HEK293 (cell line): Measurements from ENCODE around the gene HNRNPUL1.
"Not testable (repeated sequence)": the region's sequence is repeated elsewhere in the genome, so short reads cannot be mapped to it uniquely, and the experiment has no call there.

Source experiments
- CTCF ChIA-PET: fragments of 350-600 bp; formaldehyde crosslinking; extraction: SDS; loops from one replicate; lab custom pipeline; 2021; ENCODE audit warnings: antibody characterized with exemption; lab: Yijun Ruan, JAX
- POLR2A ChIA-PET: fragments of 300-600 bp; formaldehyde crosslinking; extraction: SDS; loops from one replicate; lab custom pipeline; 2020; ENCODE audit warnings: antibody characterized with exemption, inconsistent platforms; lab: Yijun Ruan, JAX
- H3K27ac ChIP-seq: fragments of 200-500 bp; sonication (Bioruptor generic); 2 replicates; pipeline ENCODE4 v1.5.1; 2014; ENCODE audit warnings: low read depth, low read length, control low read depth, inconsistent platforms; ENCODE audit errors: extremely low read depth
- H3K36me3 ChIP-seq, 2 experiments: fragments of 200-500 bp in 1 of 2; sonication (Bioruptor generic) in 1 of 2; 1 replicate in 1 of 2; 2 replicates in 1 of 2; pipeline ENCODE4 v1.5.1; 2014 to 2017; ENCODE audit warnings: inconsistent platforms in 2 of 2, low read length in 2 of 2; ENCODE audit not compliant: control insufficient read depth in 2 of 2, insufficient read depth in 1 of 2
- H3K4me1 ChIP-seq: fragments of 200-500 bp; sonication (Bioruptor generic); 2 replicates; pipeline ENCODE4 v1.5.1; 2014; ENCODE audit warnings: mild to moderate bottlenecking, low read length, inconsistent platforms; ENCODE audit not compliant: control insufficient read depth, insufficient read depth
- H3K4me3 ChIP-seq: 2 replicates; pipeline ENCODE4 v1.5.1; 2011; ENCODE audit warnings: low read depth, mild to moderate bottlenecking, control low read depth, low read length, moderate library complexity
- H3K9me3 ChIP-seq: fragments of 200-500 bp; sonication (Bioruptor generic); 2 replicates; pipeline ENCODE4 v1.5.1; 2014; ENCODE audit warnings: low read depth, low read length, inconsistent platforms; ENCODE audit not compliant: control insufficient read depth, insufficient read depth
- MZF1 ChIP-seq: fragments of 450-650 bp; formaldehyde crosslinking; IDR thresholded peaks from 2 replicates; pipeline ENCODE4 v1.5.1; 2017; ENCODE audit warnings: missing biosample characterization, missing genetic modification characterization, borderline replicate concordance
- OVOL3 ChIP-seq: fragments of 450-650 bp; formaldehyde crosslinking; IDR thresholded peaks from 2 replicates; pipeline ENCODE4 v1.5.1; 2016; ENCODE audit warnings: missing biosample characterization, missing genetic modification characterization
- ZBTB48 ChIP-seq: fragments of 450-650 bp; formaldehyde crosslinking; IDR thresholded peaks from 2 replicates; pipeline ENCODE4 v1.5.1; 2016; ENCODE audit warnings: missing biosample characterization, missing genetic modification characterization
- ZFP3 ChIP-seq: fragments of 450-650 bp; formaldehyde crosslinking; IDR thresholded peaks from 2 replicates; pipeline ENCODE4 v1.5.1; 2016; ENCODE audit warnings: low read depth, missing biosample characterization, missing genetic modification characterization
- ZIC2 ChIP-seq: fragments of 450-650 bp; formaldehyde crosslinking; IDR thresholded peaks from 2 replicates; pipeline ENCODE4 v1.5.1; 2016; ENCODE audit warnings: missing biosample characterization, missing genetic modification characterization
- ZNF121 ChIP-seq: fragments of 450-650 bp; formaldehyde crosslinking; IDR thresholded peaks from 2 replicates; pipeline ENCODE4 v1.5.1; 2016; ENCODE audit warnings: missing biosample characterization, missing genetic modification characterization
- ZNF132 ChIP-seq: fragments of 450-650 bp; formaldehyde crosslinking; IDR thresholded peaks from 2 replicates; pipeline ENCODE4 v1.5.1; 2017; ENCODE audit warnings: missing biosample characterization, missing genetic modification characterization, borderline replicate concordance
- ZNF202 ChIP-seq: fragments of 450-650 bp; formaldehyde crosslinking; IDR thresholded peaks from 2 replicates; pipeline ENCODE4 v1.5.1; 2016; ENCODE audit warnings: missing biosample characterization, missing genetic modification characterization, borderline replicate concordance
- ZNF248 ChIP-seq: fragments of 450-650 bp; formaldehyde crosslinking; IDR thresholded peaks from 2 replicates; pipeline ENCODE4 v1.5.1; 2017; ENCODE audit warnings: missing biosample characterization, missing genetic modification characterization
- ZNF311 ChIP-seq: fragments of 450-650 bp; formaldehyde crosslinking; IDR thresholded peaks from 2 replicates; pipeline ENCODE4 v1.5.1; 2017; ENCODE audit warnings: missing biosample characterization, missing genetic modification characterization, borderline replicate concordance
- ZNF341 ChIP-seq: fragments of 450-650 bp; formaldehyde crosslinking; IDR thresholded peaks from 2 replicates; pipeline ENCODE4; 2016; ENCODE audit warnings: low read depth, missing biosample characterization, missing genetic modification characterization
- ZNF404 ChIP-seq: fragments of 450-650 bp; formaldehyde crosslinking; IDR thresholded peaks from 2 replicates; pipeline ENCODE4 v1.5.1; 2017; ENCODE audit warnings: missing biosample characterization, missing genetic modification characterization
- ZNF747 ChIP-seq: fragments of 450-650 bp; formaldehyde crosslinking; IDR thresholded peaks from 2 replicates; pipeline ENCODE4 v1.5.1; 2016; ENCODE audit warnings: missing biosample characterization, missing genetic modification characterization
- ZNF776 ChIP-seq: fragments of 450-650 bp; formaldehyde crosslinking; IDR thresholded peaks from 2 replicates; pipeline ENCODE4 v1.5.0; 2017; ENCODE audit warnings: missing biosample characterization, missing genetic modification characterization, borderline replicate concordance
- ZNF785 ChIP-seq: fragments of 450-650 bp; formaldehyde crosslinking; IDR thresholded peaks from 2 replicates; pipeline ENCODE4 v1.5.1; 2016; ENCODE audit warnings: missing biosample characterization, missing genetic modification characterization
- ZNF791 ChIP-seq: fragments of 450-650 bp; formaldehyde crosslinking; IDR thresholded peaks from 2 replicates; pipeline ENCODE4 v1.5.1; 2016; ENCODE audit warnings: missing biosample characterization, missing genetic modification characterization
- ZNF792 ChIP-seq: fragments of 450-650 bp; formaldehyde crosslinking; IDR thresholded peaks from 2 replicates; pipeline ENCODE4 v1.5.1; 2016; ENCODE audit warnings: missing biosample characterization, missing genetic modification characterization
- ZNF837 ChIP-seq: fragments of 450-650 bp; formaldehyde crosslinking; IDR thresholded peaks from 2 replicates; pipeline ENCODE4 v1.5.1; 2016; ENCODE audit warnings: missing biosample characterization, missing genetic modification characterization
- TF ChIP-seq, protein P1 (sequence below): fragments of 450-650 bp; formaldehyde crosslinking; IDR thresholded peaks from 2 replicates; pipeline ENCODE4 v1.5.1; 2017; ENCODE audit warnings: missing biosample characterization, missing genetic modification characterization
- TF ChIP-seq, protein P2 (sequence below): fragments of 450-650 bp; formaldehyde crosslinking; IDR thresholded peaks from 2 replicates; pipeline ENCODE4 v1.5.1; 2016; ENCODE audit warnings: missing biosample characterization, missing genetic modification characterization
- TF ChIP-seq, protein P3 (sequence below): fragments of 450-650 bp; formaldehyde crosslinking; IDR thresholded peaks from 2 replicates; pipeline ENCODE4 v1.5.1; 2016; ENCODE audit warnings: missing biosample characterization, missing genetic modification characterization

HNRNPUL1 gene

DNA sequence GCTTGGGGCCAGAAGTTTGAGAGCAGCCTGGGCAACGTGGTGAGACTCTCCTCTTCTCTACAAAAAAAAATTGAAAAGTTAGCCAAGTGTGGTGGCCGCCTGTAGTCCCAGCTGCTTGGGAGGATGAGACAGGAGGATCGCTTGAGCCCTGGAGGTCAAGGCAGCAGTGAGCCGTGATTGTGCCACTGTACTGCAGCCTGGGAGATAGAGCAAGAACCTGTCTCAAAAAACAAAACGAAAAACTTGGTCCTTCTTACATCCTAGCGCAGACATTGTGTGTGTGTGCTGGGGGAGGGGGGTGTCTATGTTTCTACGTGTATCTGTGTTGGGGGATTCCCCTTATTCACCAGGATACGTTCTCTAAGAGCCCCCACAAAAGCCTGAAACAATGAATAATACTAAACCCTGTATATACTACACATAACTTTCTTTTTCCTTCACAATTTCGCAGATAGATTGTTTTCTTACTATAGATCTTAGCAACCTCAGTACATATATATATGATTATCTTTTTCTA lies 37.2 kb upstream of the HNRNPUL1 start:
- Histone ChIP-seq H3K36me3 (no peaks in the 10 kb centered on the region), H3K9me3 (no peaks in the 10 kb centered on the region), H3K4me1 (peaks cover 3% of the 10 kb centered on the region; the same call in 1 of the 2 replicates), H3K27ac (no peak overlapping the region), H3K4me3 (peak overlapping the region; percentile 33)
- ChIA-PET CTCF (interaction anchor here (0.7 to 2.5 kb wide), 7 partner anchors 22 to 275 kb away, joined by 3 to 10 read pairs (median 3); no protein-coding TSS in a partner anchor), POLR2A (interaction anchor here (0.6 to 1.7 kb wide), 7 partner anchors 8 to 476 kb away, joined by 3 to 28 read pairs (median 5); partner anchors contain the start of genes ACTMAP, HNRNPUL1 and RAB4B)
- TF ChIP-seq OVOL3 (tag by site-specific recombination) = no peak
- TF ChIP-seq ZNF791 (tag by site-specific recombination) = no peak
- TF ChIP-seq ZNF132 (tag by site-specific recombination) = no peak
- TF ChIP-seq, protein P1, sequence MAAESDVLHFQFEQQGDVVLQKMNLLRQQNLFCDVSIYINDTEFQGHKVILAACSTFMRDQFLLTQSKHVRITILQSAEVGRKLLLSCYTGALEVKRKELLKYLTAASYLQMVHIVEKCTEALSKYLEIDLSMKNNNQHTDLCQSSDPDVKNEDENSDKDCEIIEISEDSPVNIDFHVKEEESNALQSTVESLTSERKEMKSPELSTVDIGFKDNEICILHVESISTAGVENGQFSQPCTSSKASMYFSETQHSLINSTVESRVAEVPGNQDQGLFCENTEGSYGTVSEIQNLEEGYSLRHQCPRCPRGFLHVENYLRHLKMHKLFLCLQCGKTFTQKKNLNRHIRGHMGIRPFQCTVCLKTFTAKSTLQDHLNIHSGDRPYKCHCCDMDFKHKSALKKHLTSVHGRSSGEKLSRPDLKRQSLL = 0 out of 2 replicates have a peak, but pooled peaks have one; percentile 49
- TF ChIP-seq ZNF341 (tag by site-specific recombination) = no peak

DNA sequence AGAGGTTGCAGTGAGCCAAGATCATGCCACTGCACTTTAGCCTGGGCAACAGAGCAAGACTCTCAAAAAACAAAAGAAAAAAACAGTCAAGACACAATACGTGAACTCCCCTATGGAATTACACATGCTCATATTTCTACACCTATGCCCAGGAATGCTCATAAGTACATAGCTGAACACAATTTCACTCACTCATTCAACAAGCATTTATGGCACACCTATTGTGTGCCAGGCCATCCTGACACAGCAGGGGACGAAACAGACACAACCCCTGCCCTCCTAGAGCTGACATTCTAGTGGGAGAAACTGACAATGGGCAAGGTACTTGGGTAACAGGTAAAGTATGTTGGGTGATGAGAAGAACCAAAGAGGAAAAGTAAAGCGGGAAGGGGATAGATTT lies 35.7 kb upstream of the HNRNPUL1 start:
- peak; percentile 80; the same call in 1 of the 2 replicates for TF ChIP-seq ZNF121 (tag by site-specific recombination)
- no peak for TF ChIP-seq ZNF202 (tag by site-specific recombination)
- ChIA-PET CTCF (interaction anchor here (0.8 to 1.4 kb wide), 4 partner anchors 24 to 221 kb away, joined by 3 to 4 read pairs (median 4); no protein-coding TSS in a partner anchor), POLR2A (interaction anchor here (0.6 kb wide), 1 partner anchor 114 kb away, joined by 3 read pairs; no protein-coding TSS in a partner anchor)
- Histone ChIP-seq H3K9me3 (no peaks in the 10 kb centered on the region), H3K4me3 (no peak overlapping the region), H3K36me3 (no peaks in the 10 kb centered on the region), H3K4me1 (peaks cover 3% of the 10 kb centered on the region; the same call in 1 of the 2 replicates), H3K27ac (no peak overlapping the region)

DNA sequence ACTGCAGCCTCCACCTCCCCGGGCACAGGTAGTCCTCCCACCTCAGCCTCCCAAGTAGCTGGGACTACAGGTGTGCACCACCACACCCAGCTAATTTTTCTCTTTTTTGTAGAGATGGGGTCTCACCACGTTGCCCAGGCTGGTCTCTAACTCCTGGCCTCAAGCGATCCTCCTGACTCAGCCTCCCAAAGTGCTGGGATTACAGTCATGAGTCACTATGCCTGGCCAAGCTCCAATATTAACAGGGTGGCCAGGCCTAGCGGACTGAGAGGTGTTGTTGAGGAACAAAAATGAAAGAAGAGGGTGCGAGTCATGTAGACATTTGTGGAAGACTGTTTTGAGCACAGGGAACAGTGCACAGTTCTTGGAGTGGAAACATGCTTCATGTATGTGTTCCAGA lies 34.8 kb upstream of the HNRNPUL1 start:
- CTCF ChIA-PET = interaction anchor here (0.6 to 1.4 kb wide), 6 partner anchors 10 to 341 kb away, joined by 3 to 4 read pairs (median 3); partner anchors contain the start of gene AXL
- peak; percentile 43; the same call in 1 of the 2 replicates for TF ChIP-seq ZNF121 (tag by site-specific recombination)
- not testable (repeated sequence) for H3K27ac ChIP-seq, H3K4me1 ChIP-seq, H3K36me3 ChIP-seq, H3K9me3 ChIP-seq, H3K4me3 ChIP-seq
- POLR2A ChIA-PET = interaction anchor here (0.8 kb wide), 1 partner anchor 9 kb away, joined by 3 read pairs; no protein-coding TSS in a partner anchor

DNA sequence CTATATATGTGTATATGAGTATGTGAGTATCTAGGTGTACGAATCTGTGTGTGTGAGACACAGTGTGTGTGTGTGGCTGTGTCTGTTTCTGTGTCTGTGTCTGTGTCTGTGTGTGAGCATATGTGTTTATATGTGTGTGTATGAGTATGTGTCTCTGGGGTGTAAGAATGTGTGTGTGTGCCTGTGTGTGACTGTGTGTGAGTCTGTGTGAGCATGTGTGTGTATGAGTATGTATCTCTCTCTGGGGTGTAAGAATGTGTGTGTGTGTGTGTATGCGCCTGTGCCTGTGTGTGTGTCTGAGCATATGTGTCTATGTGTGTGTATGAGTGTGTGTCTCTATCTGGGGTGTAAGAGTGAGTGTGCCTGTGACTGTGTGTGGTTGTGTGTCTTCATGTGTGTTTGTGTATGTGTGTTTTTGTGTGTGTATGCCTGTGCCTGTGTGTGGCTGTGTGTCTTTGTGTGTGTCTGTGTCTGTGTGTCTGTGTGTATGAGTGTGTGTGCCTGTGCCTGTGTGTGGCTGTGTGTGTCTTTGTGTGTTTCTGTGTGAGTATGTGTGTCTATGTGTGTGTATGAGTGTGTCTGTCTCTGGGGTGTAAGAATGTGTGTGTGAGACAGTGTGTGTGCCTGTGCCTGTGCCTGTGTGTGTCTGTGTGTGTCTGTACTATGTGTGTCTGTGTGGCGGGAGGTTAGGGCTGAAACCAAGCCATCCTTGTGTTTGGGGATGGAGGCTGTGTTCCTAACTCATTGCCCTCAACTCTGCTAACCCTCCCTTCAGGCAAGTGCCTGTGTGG lies 33.9 kb upstream of the HNRNPUL1 start:
- POLR2A ChIA-PET = interaction anchor here (0.8 kb wide), 1 partner anchor 133 kb away, joined by 3 read pairs; no protein-coding TSS in a partner anchor
- Histone ChIP-seq H3K27ac (no peak overlapping the region), H3K4me3 (no peak overlapping the region), H3K9me3 (no peaks in the 10 kb centered on the region), H3K4me1 (0 out of 2 replicates have a peak, but pooled peaks cover 3% of the 10 kb centered on the region), H3K36me3 (no peaks in the 10 kb centered on the region)
- CTCF ChIA-PET = no interaction called here
- TF ChIP-seq, protein P2, sequence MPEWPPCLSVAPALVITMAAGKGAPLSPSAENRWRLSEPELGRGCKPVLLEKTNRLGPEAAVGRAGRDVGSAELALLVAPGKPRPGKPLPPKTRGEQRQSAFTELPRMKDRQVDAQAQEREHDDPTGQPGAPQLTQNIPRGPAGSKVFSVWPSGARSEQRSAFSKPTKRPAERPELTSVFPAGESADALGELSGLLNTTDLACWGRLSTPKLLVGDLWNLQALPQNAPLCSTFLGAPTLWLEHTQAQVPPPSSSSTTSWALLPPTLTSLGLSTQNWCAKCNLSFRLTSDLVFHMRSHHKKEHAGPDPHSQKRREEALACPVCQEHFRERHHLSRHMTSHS (tag by site-specific recombination) = peak; percentile 7; the same call in 1 of the 2 replicates
- TF ChIP-seq ZNF311 = 0 out of 2 replicates have a peak, but pooled peaks have one; percentile 2
- no peak for TF ChIP-seq ZIC2 (tag by site-specific recombination)
- peak; percentile 45 for TF ChIP-seq ZBTB48 (tag by site-specific recombination)
- no peak for TF ChIP-seq ZFP3 (tag by site-specific recombination)
- no peak for TF ChIP-seq ZNF837 (tag by site-specific recombination)
- TF ChIP-seq ZNF776 = 0 out of 2 replicates have a peak, but pooled peaks have one; percentile 7
- 0 out of 2 replicates have a peak, but pooled peaks have one; percentile 19 for TF ChIP-seq ZNF792 (tag by site-specific recombination)
- no peak for TF ChIP-seq ZNF791 (tag by site-specific recombination)
- TF ChIP-seq, protein P3, sequence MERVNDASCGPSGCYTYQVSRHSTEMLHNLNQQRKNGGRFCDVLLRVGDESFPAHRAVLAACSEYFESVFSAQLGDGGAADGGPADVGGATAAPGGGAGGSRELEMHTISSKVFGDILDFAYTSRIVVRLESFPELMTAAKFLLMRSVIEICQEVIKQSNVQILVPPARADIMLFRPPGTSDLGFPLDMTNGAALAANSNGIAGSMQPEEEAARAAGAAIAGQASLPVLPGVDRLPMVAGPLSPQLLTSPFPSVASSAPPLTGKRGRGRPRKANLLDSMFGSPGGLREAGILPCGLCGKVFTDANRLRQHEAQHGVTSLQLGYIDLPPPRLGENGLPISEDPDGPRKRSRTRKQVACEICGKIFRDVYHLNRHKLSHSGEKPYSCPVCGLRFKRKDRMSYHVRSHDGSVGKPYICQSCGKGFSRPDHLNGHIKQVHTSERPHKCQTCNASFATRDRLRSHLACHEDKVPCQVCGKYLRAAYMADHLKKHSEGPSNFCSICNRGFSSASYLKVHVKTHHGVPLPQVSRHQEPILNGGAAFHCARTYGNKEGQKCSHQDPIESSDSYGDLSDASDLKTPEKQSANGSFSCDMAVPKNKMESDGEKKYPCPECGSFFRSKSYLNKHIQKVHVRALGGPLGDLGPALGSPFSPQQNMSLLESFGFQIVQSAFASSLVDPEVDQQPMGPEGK (tag by site-specific recombination) = no peak
- TF ChIP-seq ZNF404 (tag by site-specific recombination) = no peak
- no peak for TF ChIP-seq ZNF747 (tag by site-specific recombination)
- no peak for TF ChIP-seq MZF1
- peak; percentile 82; the same call in 1 of the 2 replicates for TF ChIP-seq ZNF785 (tag by site-specific recombination)
- TF ChIP-seq ZNF248 = peak; percentile 68; the same call in 1 of the 2 replicates
